Keratinocyte (primary cell): Measurements from ENCODE around the gene MRPL41. TPM values are rescaled to one million over a fixed set of nuclear protein-coding genes. Genes with fewer than 3 reads are reported as not detected.
"Not testable (repeated sequence)": the region's sequence is repeated elsewhere in the genome, so short reads cannot be mapped to it uniquely, and the experiment has no call there.

ENCODE experiments used
- DNase-seq: peaks from one replicate; pipeline ENCODE4 v3.0.0-alpha.2; 2011; ENCODE audit warnings: low read depth, missing footprints, low spot score
- FAIRE-seq: peaks from 2 replicates; lab custom pipeline; 2011; peaks lifted over from hg19 to GRCh38; lab: Jason Lieb, UNC
- H2AFZ ChIP-seq: 2 replicates; pipeline ENCODE4 v1.6.0; 2012; ENCODE audit warnings: low read length, control low read depth, inconsistent platforms; ENCODE audit not compliant: control insufficient read depth
- H3K27ac ChIP-seq: 2 replicates; pipeline ENCODE4 v1.5.1; 2011; ENCODE audit warnings: low read length; ENCODE audit not compliant: control insufficient read depth, insufficient read depth
- H3K27me3 ChIP-seq: 3 replicates; pipeline ENCODE4 v1.6.0; 2011; ENCODE audit warnings: low read length; ENCODE audit not compliant: control insufficient read depth, insufficient read depth; ENCODE audit errors: extremely low read depth
- H3K36me3 ChIP-seq, 2 experiments: 2 replicates in 1 of 2; 3 replicates in 1 of 2; pipeline ENCODE4 v1.5.1; 2011; ENCODE audit warnings: low read length in 2 of 2, mild to moderate bottlenecking in 1 of 2; ENCODE audit not compliant: control insufficient read depth in 2 of 2, insufficient read depth in 2 of 2; ENCODE audit errors: extremely low read depth in 1 of 2
- H3K4me1 ChIP-seq: 3 replicates; pipeline ENCODE4 v1.5.1; 2011; ENCODE audit warnings: low read length; ENCODE audit not compliant: control insufficient read depth, insufficient read depth; ENCODE audit errors: extremely low read depth
- H3K4me2 ChIP-seq: 3 replicates; pipeline ENCODE4 v1.6.0; 2011; ENCODE audit warnings: low read depth, low read length; ENCODE audit not compliant: control insufficient read depth, insufficient read depth; ENCODE audit errors: extremely low read depth
- H3K4me3 ChIP-seq, 3 experiments: fragments of 200-600 bp in 1 of 3; sonication (generic) in 1 of 3; 2 replicates in 2 of 3; 3 replicates in 1 of 3; pipeline ENCODE4 v1.5.1; 2011 to 2016; ENCODE audit warnings: low read length in 3 of 3, mild to moderate bottlenecking in 3 of 3, control low read depth in 2 of 3, inconsistent platforms in 1 of 3, low read depth in 1 of 3, mixed read lengths in 1 of 3, mixed run types in 1 of 3, moderate library complexity in 1 of 3; ENCODE audit not compliant: control insufficient read depth in 2 of 3, insufficient read depth in 2 of 3; ENCODE audit errors: extremely low read depth in 1 of 3
- H3K79me2 ChIP-seq: 2 replicates; pipeline ENCODE4 v1.6.0; 2012; ENCODE audit warnings: low read length; ENCODE audit not compliant: control insufficient read depth, insufficient read depth
- H3K9ac ChIP-seq: 3 replicates; pipeline ENCODE4 v1.6.0; 2011; ENCODE audit warnings: low read length; ENCODE audit not compliant: control insufficient read depth, insufficient read depth; ENCODE audit errors: extremely low read depth
- H3K9me1 ChIP-seq: 3 replicates; pipeline ENCODE4 v1.6.0; 2011; ENCODE audit warnings: low read length; ENCODE audit not compliant: control insufficient read depth, insufficient read depth; ENCODE audit errors: extremely low read depth
- H3K9me3 ChIP-seq: 2 replicates; pipeline ENCODE4 v1.5.1; 2012; ENCODE audit warnings: low read depth, low read length; ENCODE audit not compliant: control insufficient read depth
- H4K20me1 ChIP-seq: 3 replicates; pipeline ENCODE4 v1.6.0; 2011; ENCODE audit warnings: low read length; ENCODE audit not compliant: control insufficient read depth, insufficient read depth; ENCODE audit errors: extremely low read depth
- EZH2 ChIP-seq: IDR thresholded peaks from one replicate; pipeline ENCODE4 v1.6.1; 2012; ENCODE audit warnings: inconsistent platforms, mild to moderate bottlenecking, low read length, moderate library complexity
- dilution Hi-C: fragments of 300-500 bp; cut with MboI; formaldehyde crosslinking; loops from one replicate; pipeline ENCODE4 v1.7.0; 2020; ENCODE audit warnings: low sequenced_read_pairs; ENCODE audit not compliant: extremely low pct_ligation_motif_present
- polyA plus RNA-seq, 5 experiments: library from polyadenylated mRNA; depleted of rRNA in 3 of 5; stranded (reverse) in 3 of 5; stranded (forward) in 1 of 5; unstranded in 1 of 5; fragments of >200 nt; gene quantifications; 1 replicate in 1 of 5; 2 replicates in 3 of 5; 3 replicates in 1 of 5; pipeline versions ENCODE4 v1.2.1 to v1.2.3, GENCODE V29; 2011 to 2012; ENCODE audit warnings: missing spikeins in 2 of 5, low read depth in 1 of 5, low replicate concordance in 1 of 5
- TF ChIP-seq, protein P1 (sequence below), 3 experiments: IDR thresholded peaks in 1 of 3; conservative IDR thresholded peaks in 1 of 3; optimal IDR thresholded peaks in 1 of 3; 2 replicates in 2 of 3; 3 replicates in 1 of 3; pipeline versions ENCODE3 to v1.5.1; 2011; ENCODE audit warnings: low read length in 3 of 3, mild to moderate bottlenecking in 3 of 3, moderate library complexity in 2 of 3, control low read depth in 1 of 3, inconsistent platforms in 1 of 3; ENCODE audit not compliant: insufficient read depth in 2 of 3; ENCODE audit errors: extremely low read depth in 1 of 3

Gene MRPL41
- polyA plus RNA-seq, 1 donor (not counting 4 experiments of a cell fraction or from before 2014, with no cell fraction given): 18.1 TPM

DNA sequence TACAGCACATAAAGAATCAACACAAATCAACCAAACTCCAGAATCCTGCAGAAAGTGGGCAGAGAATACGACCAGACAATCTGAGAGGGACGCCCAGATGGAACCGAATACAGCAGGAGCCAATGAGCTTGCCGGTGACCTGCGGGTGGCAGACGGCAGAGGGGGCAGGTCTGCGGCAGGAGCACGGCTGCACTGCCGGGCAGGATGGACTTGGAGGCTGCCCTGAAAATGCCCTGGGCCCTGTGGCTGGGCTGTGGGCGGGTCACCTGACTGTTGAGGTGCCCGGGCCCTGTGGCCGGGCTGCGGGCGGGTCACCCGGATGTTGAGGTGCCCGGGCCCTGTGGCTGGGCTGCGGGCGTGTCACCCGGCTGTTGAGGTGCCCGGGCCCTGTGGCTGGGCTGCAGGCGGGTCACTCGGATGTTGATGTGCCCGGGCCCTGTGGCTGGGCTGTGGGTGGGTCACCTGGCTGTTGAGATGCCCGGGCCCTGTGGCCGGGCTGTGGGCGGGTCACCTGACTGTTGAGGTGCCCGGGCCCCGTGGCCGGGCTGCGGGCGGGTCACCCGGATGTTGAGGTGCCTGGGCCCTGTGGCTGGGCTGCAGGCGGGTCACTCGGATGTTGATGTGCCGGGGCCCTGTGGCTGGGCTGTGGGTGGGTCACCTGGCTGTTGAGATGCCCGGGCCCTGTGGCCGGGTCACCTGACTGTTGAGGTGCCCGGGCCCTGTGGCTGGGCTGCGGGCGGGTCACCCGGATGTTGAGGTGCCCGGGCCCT is 37.7 kb upstream of the MRPL41 start:
- H4K20me1 ChIP-seq, H3K9ac ChIP-seq, dilution Hi-C loops, H3K4me1 ChIP-seq, H3K4me2 ChIP-seq, H3K27me3 ChIP-seq, H3K9me1 ChIP-seq, H3K9me3 ChIP-seq, DNase-seq, H3K36me3 ChIP-seq, H3K79me2 ChIP-seq, H2AFZ ChIP-seq, FAIRE-seq, H3K27ac ChIP-seq, H3K4me3 ChIP-seq: not testable (repeated sequence)

DNA sequence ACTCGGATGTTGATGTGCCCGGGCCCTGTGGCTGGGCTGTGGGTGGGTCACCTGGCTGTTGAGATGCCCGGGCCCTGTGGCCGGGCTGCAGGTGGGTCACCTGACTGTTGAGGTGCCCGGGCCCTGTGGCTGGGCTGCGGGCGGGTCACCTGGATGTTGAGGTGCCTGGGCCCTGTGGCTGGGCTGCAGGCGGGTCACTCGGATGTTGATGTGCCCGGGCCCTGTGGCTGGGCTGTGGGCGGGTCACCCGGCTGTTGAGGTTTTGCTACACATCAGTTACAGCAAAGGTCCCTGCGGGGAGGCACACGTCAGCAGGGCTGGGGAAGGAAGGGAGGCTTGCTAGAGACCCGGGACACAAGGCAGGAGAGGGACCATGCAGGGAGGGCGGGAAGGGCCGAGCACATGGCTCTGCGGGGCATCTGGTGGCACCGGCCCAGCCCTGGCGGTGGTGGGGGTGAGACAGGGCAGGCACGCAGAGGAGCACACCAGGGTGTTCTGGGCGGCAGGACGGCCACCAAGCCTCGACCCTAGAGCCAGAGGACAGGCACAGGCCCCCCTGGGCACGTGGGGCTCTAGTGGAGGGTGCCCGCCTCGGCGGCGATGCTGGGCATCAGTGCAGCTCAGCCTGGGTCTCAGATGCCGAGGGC is 36.9 kb upstream of the MRPL41 start:
- Histone ChIP-seq H3K27ac (no peak overlapping the region), H3K4me2 (no peak overlapping the region), H3K9me3 (no peaks in the 10 kb centered on the region), H3K27me3 (no peaks in the 10 kb centered on the region), H3K9me1 (peaks cover 2% of the 10 kb centered on the region), H3K4me1 (no peaks in the 10 kb centered on the region), H3K36me3 (no peaks in the 10 kb centered on the region), H4K20me1 (no peaks in the 10 kb centered on the region), H3K4me3 (no peak overlapping the region), H3K9ac (no peak overlapping the region), H2AFZ (no peak overlapping the region), H3K79me2 (no peaks in the 10 kb centered on the region)
- DNase-seq: no peak
- TF ChIP-seq, protein P1, sequence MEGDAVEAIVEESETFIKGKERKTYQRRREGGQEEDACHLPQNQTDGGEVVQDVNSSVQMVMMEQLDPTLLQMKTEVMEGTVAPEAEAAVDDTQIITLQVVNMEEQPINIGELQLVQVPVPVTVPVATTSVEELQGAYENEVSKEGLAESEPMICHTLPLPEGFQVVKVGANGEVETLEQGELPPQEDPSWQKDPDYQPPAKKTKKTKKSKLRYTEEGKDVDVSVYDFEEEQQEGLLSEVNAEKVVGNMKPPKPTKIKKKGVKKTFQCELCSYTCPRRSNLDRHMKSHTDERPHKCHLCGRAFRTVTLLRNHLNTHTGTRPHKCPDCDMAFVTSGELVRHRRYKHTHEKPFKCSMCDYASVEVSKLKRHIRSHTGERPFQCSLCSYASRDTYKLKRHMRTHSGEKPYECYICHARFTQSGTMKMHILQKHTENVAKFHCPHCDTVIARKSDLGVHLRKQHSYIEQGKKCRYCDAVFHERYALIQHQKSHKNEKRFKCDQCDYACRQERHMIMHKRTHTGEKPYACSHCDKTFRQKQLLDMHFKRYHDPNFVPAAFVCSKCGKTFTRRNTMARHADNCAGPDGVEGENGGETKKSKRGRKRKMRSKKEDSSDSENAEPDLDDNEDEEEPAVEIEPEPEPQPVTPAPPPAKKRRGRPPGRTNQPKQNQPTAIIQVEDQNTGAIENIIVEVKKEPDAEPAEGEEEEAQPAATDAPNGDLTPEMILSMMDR (optimal IDR thresholded peaks at IDR 0.05 in 1 of 3, IDR thresholded peaks at IDR 0.05 in 1 of 3, conservative IDR thresholded peaks at IDR 0.05 in 1 of 3; ENCODE audit: extremely low read depth in 1 of 3, insufficient read depth in 2 of 3, low read length in 3 of 3): no peak
- TF ChIP-seq EZH2: no peak
- no peak for FAIRE-seq
- dilution Hi-C loops: no loop called here
